Thoracic aorta (tissue), 2 donors: Measurements from ENCODE around the gene HVCN1. TPM values are rescaled to one million over a fixed set of nuclear protein-coding genes. Genes with fewer than 3 reads are reported as not detected.

ENCODE experiments used
- ATAC-seq: fragments of 150-250 bp; one replicate; pipeline ENCODE4 v1.8.0; 2017; ENCODE audit warnings: low read depth; ENCODE audit not compliant: insufficient number of reproducible peaks, low FRiP score
- DNase-seq: peaks from one replicate; pipeline ENCODE4 v3.0.0-alpha.2; 2020; ENCODE audit warnings: low spot score
- H3K27ac ChIP-seq, 2 donors: fragments of 200-600 bp; sonication (generic); 1 replicate in 1 of 2; 2 replicates in 1 of 2; pipeline ENCODE4 v1.5.1; 2016; ENCODE audit warnings: mild to moderate bottlenecking in 2 of 2, moderate library complexity in 2 of 2
- H3K27me3 ChIP-seq: fragments of 200-600 bp; sonication (generic); replicated peaks from 2 replicates; pipeline ENCODE4 v1.6.0; 2016; ENCODE audit warnings: mild to moderate bottlenecking; ENCODE audit not compliant: insufficient read depth
- H3K36me3 ChIP-seq: fragments of 200-600 bp; sonication (generic); one replicate; pipeline ENCODE4 v1.5.1; 2016
- H3K4me1 ChIP-seq, 2 donors: fragments of 200-600 bp; sonication (generic); 1 replicate in 1 of 2; 2 replicates in 1 of 2; pipeline versions ENCODE4 v1.5.1 to v1.6.0; 2016; ENCODE audit warnings: low read depth in 2 of 2, mild to moderate bottlenecking in 1 of 2; ENCODE audit not compliant: control insufficient read depth in 1 of 2
- H3K4me3 ChIP-seq: fragments of 200-600 bp; sonication (generic); 2 replicates; pipeline ENCODE4 v1.5.1; 2016; ENCODE audit warnings: mild to moderate bottlenecking
- H3K9me3 ChIP-seq: fragments of 200-600 bp; sonication (generic); 2 replicates; pipeline ENCODE4 v1.5.1; 2016
- total RNA-seq, 2 donors: library from RNA; depleted of rRNA; stranded (reverse); fragments of >200 nt; gene quantifications; one replicate each; pipeline versions ENCODE4 v1.1.0 to v1.2.3, GENCODE V29; 2016
- TF ChIP-seq, protein P1 (sequence below): fragments of 200-600 bp; sonication (generic); IDR thresholded peaks from one replicate; pipeline ENCODE4 v1.5.1; 2019; ENCODE audit warnings: antibody characterized with exemption

The HVCN1 gene
- total RNA-seq, 2 donors from 2014 or later = 12.3 to 14.5 TPM

DNA sequence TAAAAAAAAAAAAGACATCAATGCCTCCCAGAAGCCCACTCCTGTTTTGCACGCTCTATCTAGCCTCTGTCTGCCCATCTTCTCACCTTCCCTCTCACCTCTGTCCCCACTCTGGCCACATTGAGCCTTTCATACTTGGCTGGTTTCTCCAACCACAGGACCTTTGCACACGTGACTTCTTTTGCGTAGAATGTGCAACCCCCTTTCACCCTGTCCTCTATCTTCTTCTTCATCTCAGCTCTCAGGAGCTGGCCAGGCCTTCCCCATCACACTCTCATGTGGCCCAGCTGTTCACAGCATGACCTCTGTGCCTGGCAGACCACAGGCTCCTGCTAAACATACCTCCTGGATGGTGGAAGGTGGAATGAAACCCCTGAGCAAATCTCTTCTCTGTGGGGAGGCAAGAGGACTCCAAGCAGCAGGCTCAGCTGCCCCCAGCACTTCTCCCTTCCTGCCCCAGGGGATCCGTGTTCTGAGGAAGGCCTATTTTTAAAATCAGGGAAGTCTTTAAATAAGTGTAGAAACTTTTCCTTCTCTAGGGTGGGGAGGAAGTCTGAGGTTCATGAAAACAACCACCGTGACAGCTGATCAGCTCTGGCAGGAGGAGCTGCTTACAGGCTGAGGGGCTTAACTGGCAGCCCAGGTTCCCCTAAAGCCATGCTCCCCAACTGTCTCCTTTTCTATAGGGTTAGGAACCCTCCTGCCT, 11.6 kb downstream of the HVCN1 start:
- H3K4me3 ChIP-seq = no peak overlapping the region
- no peak for DNase-seq
- H3K36me3 ChIP-seq = no peaks in the 10 kb centered on the region
- no peaks in the 10 kb centered on the region for H3K27me3 ChIP-seq
- no peak for ATAC-seq
- TF ChIP-seq, protein P1, sequence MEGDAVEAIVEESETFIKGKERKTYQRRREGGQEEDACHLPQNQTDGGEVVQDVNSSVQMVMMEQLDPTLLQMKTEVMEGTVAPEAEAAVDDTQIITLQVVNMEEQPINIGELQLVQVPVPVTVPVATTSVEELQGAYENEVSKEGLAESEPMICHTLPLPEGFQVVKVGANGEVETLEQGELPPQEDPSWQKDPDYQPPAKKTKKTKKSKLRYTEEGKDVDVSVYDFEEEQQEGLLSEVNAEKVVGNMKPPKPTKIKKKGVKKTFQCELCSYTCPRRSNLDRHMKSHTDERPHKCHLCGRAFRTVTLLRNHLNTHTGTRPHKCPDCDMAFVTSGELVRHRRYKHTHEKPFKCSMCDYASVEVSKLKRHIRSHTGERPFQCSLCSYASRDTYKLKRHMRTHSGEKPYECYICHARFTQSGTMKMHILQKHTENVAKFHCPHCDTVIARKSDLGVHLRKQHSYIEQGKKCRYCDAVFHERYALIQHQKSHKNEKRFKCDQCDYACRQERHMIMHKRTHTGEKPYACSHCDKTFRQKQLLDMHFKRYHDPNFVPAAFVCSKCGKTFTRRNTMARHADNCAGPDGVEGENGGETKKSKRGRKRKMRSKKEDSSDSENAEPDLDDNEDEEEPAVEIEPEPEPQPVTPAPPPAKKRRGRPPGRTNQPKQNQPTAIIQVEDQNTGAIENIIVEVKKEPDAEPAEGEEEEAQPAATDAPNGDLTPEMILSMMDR = no peak
- no peak overlapping the region for H3K27ac ChIP-seq
- peaks cover 0 to 2% of the 10 kb centered on the region in 2 donors for H3K4me1 ChIP-seq
- H3K9me3 ChIP-seq = peaks cover 6% of the 10 kb centered on the region

GRCh38 chr12:110676171-110676570, 12.7 kb downstream of the HVCN1 start:
- Histone ChIP-seq H3K27ac (no peak overlapping the region), H3K27me3 (no peaks in the 10 kb centered on the region), H3K9me3 (peaks cover 6% of the 10 kb centered on the region), H3K36me3 (no peaks in the 10 kb centered on the region), H3K4me1 (peaks cover 0 to 2% of the 10 kb centered on the region in 2 donors), H3K4me3 (no peak overlapping the region)
- ATAC-seq = no peak
- no peak for DNase-seq
- TF ChIP-seq, protein P1 = no peak

GRCh38 chr12:110670161-110670701, 18.7 kb downstream of the HVCN1 start:
- no peak for ATAC-seq
- Histone ChIP-seq H3K36me3 (no peaks in the 10 kb centered on the region), H3K4me1 (no peaks in the 10 kb centered on the region), H3K27me3 (no peaks in the 10 kb centered on the region), H3K9me3 (peaks cover 6% of the 10 kb centered on the region), H3K4me3 (no peak overlapping the region), H3K27ac (no peak overlapping the region)
- no peak for DNase-seq
- TF ChIP-seq, protein P1 = no peak

DNA sequence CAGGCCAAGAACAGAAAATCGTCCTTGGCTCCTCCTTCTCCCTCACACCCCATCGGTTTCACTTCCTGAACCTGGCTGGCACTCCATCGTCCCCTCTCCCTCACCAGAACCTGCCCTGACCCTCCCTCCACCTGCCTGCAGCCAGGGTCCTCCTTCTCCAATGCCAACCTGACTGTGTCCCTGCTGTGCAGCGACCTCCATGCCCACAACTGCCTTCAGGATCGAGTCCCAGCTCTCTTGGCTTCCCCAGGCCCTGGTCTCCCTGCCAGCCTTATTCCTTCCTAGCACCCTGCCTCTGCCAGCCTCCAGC, 19.8 kb downstream of the HVCN1 start:
- TF ChIP-seq, protein P1 = no peak
- H3K4me1 ChIP-seq = no peaks in the 10 kb centered on the region
- no peaks in the 10 kb centered on the region for H3K27me3 ChIP-seq
- H3K36me3 ChIP-seq = no peaks in the 10 kb centered on the region
- no peak for ATAC-seq
- DNase-seq = no peak
- H3K4me3 ChIP-seq = no peak overlapping the region
- H3K9me3 ChIP-seq = peaks cover 3% of the 10 kb centered on the region
- no peak overlapping the region for H3K27ac ChIP-seq

- H3K4me3 ChIP-seq = no peak overlapping the region
- no peak for DNase-seq
- no peaks in the 10 kb centered on the region for H3K27me3 ChIP-seq
- H3K9me3 ChIP-seq = peaks cover 3% of the 10 kb centered on the region
- H3K4me1 ChIP-seq = no peaks in the 10 kb centered on the region
- ATAC-seq = no peak
- H3K27ac ChIP-seq = no peak overlapping the region
- TF ChIP-seq, protein P1 = no peak
- no peaks in the 10 kb centered on the region for H3K36me3 ChIP-seq
Measured at GRCh38 chr12:110668480-110669192, 20.3 kb downstream of the HVCN1 start.
